Neural crest cell (in vitro differentiated cells): ENCODE results near the gene EIF2S2. TPM values are rescaled to one million over a fixed set of nuclear protein-coding genes. Genes with fewer than 3 reads are reported as not detected.

Experiments
- DNase-seq: peaks from one replicate; pipeline ENCODE4 v3.0.0; 2021; ENCODE audit warnings: low read depth, mixed read lengths, low spot score
- H3K27ac Mint-ChIP-seq: one replicate; pipeline ENCODE4 v1.8.0; 2021; ENCODE audit warnings: mild to moderate bottlenecking, mixed read lengths; ENCODE audit not compliant: unreplicated experiment
- H3K27me3 Mint-ChIP-seq: 2 replicates; pipeline ENCODE4 v1.8.0; 2021; ENCODE audit warnings: low read depth, mild to moderate bottlenecking, mixed read lengths
- H3K36me3 Mint-ChIP-seq: 2 replicates; pipeline ENCODE4 v1.8.0; 2021; ENCODE audit warnings: low read depth, mild to moderate bottlenecking, mixed read lengths
- H3K4me1 Mint-ChIP-seq: 2 replicates; pipeline ENCODE4 v1.8.0; 2021; ENCODE audit warnings: mixed read lengths
- H3K4me3 Mint-ChIP-seq: one replicate; pipeline ENCODE4 v1.8.0; 2021; ENCODE audit warnings: mild to moderate bottlenecking, mixed read lengths
- H3K9me3 Mint-ChIP-seq: 2 replicates; pipeline ENCODE4 v1.8.0; 2021; ENCODE audit warnings: mixed read lengths
- CTCF ChIP-seq: fragments of 200-600 bp; sonication (generic); conservative IDR thresholded peaks from 2 replicates; pipeline ENCODE4 v1.5.0; 2021; ENCODE audit warnings: antibody characterized with exemption, mild to moderate bottlenecking
- total RNA-seq: library from RNA; stranded (reverse); gene quantifications from 2 replicates; pipeline ENCODE4 v1.2.1, GENCODE V29; 2021

EIF2S2 gene
- total RNA-seq, 1 donor from 2014 or later = 106 TPM

GRCh38 chr20:34070079-34070439, 42.0 kb downstream of the EIF2S2 start:
- no peak for DNase-seq
- no peaks in the 10 kb centered on the region for H3K9me3 Mint-ChIP-seq
- H3K27ac Mint-ChIP-seq = no peak overlapping the region
- H3K4me3 Mint-ChIP-seq = no peak overlapping the region
- H3K4me1 Mint-ChIP-seq = peaks cover 11% of the 10 kb centered on the region
- no peaks in the 10 kb centered on the region for H3K27me3 Mint-ChIP-seq
- no peaks in the 10 kb centered on the region for H3K36me3 Mint-ChIP-seq
- peak; percentile 6 for TF ChIP-seq CTCF

GRCh38 chr20:34069341-34070078, 42.5 kb downstream of the EIF2S2 start:
- no peak overlapping the region for H3K27ac Mint-ChIP-seq
- H3K4me1 Mint-ChIP-seq = peaks cover 11% of the 10 kb centered on the region
- H3K4me3 Mint-ChIP-seq = no peak overlapping the region
- no peaks in the 10 kb centered on the region for H3K9me3 Mint-ChIP-seq
- peak; percentile 79 for DNase-seq
- no peaks in the 10 kb centered on the region for H3K27me3 Mint-ChIP-seq
- TF ChIP-seq CTCF = peak; percentile 100
- no peaks in the 10 kb centered on the region for H3K36me3 Mint-ChIP-seq

GRCh38 chr20:34068001-34068400, 44.0 kb downstream of the EIF2S2 start:
- DNase-seq = no peak
- Mint-ChIP-seq H3K36me3 (no peaks in the 10 kb centered on the region), H3K27me3 (no peaks in the 10 kb centered on the region), H3K4me3 (no peak overlapping the region), H3K27ac (no peak overlapping the region), H3K9me3 (no peaks in the 10 kb centered on the region), H3K4me1 (peaks cover 11% of the 10 kb centered on the region)
- TF ChIP-seq CTCF = no peak

GRCh38 chr20:34066476-34067090, 45.5 kb downstream of the EIF2S2 start:
- H3K36me3 Mint-ChIP-seq = no peaks in the 10 kb centered on the region
- no peak for DNase-seq
- no peaks in the 10 kb centered on the region for H3K9me3 Mint-ChIP-seq
- TF ChIP-seq CTCF = no peak
- H3K4me3 Mint-ChIP-seq = no peak overlapping the region
- peaks cover 11% of the 10 kb centered on the region for H3K4me1 Mint-ChIP-seq
- H3K27ac Mint-ChIP-seq = no peak overlapping the region
- H3K27me3 Mint-ChIP-seq = no peaks in the 10 kb centered on the region

- Mint-ChIP-seq H3K36me3 (no peaks in the 10 kb centered on the region), H3K4me1 (peaks cover 11% of the 10 kb centered on the region), H3K27ac (no peak overlapping the region), H3K27me3 (no peaks in the 10 kb centered on the region), H3K4me3 (no peak overlapping the region), H3K9me3 (no peaks in the 10 kb centered on the region)
- no peak for TF ChIP-seq CTCF
- DNase-seq = no peak
These were observed 46.8 kb downstream of the EIF2S2 start for GRCh38 chr20:34065260-34065659.
